NT2/D1 (cell line): ENCODE data around the gene DEDD.

Experiments used
- SUZ12 ChIP-seq: IDR thresholded peaks from 2 replicates; pipeline ENCODE4 v1.6.1; 2011; ENCODE audit not compliant: insufficient read length, insufficient read depth; ENCODE audit errors: extremely low read depth
- YY1 ChIP-seq: IDR thresholded peaks from 2 replicates; pipeline ENCODE4 v1.6.1; 2011; ENCODE audit not compliant: insufficient read length, insufficient read depth
- ZNF274 ChIP-seq: IDR thresholded peaks from 2 replicates; pipeline ENCODE4 v1.6.1; 2011; ENCODE audit warnings: mild to moderate bottlenecking, low read depth, low read length

- no peak for TF ChIP-seq YY1
- no peak for TF ChIP-seq ZNF274
- no peak for TF ChIP-seq SUZ12
Observed at GRCh38 chr1:161128591-161129420, 3.7 kb downstream of the DEDD start.
